ENCODE results near the gene PPTC7. TPM values are rescaled to one million over a fixed set of nuclear protein-coding genes. Genes with fewer than 3 reads are reported as not detected.

PPTC7 gene
- total and polyA plus RNA-seq, 2 of the 8 experiments (the other 6 are each of a cell fraction or from before 2014, with no cell fraction given): 8.1 to 15.9 TPM

GRCh38 chr12:110508071-110508586, 75.0 kb downstream of the PPTC7 start:
- Histone ChIP-seq H2BK15ac (ENCODE audit: low read length) (no peak overlapping the region), H4K20me1 (replicated peaks in 1 of 2; ENCODE audit: control insufficient read depth in 1 of 2, insufficient read depth in 2 of 2, low read length in 2 of 2) (no peaks in the 10 kb centered on the region), H3K36me3 (ENCODE audit: control insufficient read depth in 2 of 4, insufficient read depth in 4 of 4, low read length in 3 of 4) (no peaks in the 10 kb centered on the region), H3K4me3 (ENCODE audit: extremely low read depth in 1 of 4, insufficient read depth in 2 of 4, low read depth in 3 of 4, low read length in 4 of 4) (no peak overlapping the region), H3K27ac (ENCODE audit: low read depth, low read length) (no peak overlapping the region), H3K27me3 (replicated peaks in 1 of 4; ENCODE audit: control insufficient read depth in 3 of 4, extremely low read depth in 1 of 4, insufficient read depth in 3 of 4, low read length in 3 of 4) (peaks cover 0 to 5% (median 2%) of the 10 kb centered on the region in 4 experiments; a peak in 4 of 7 replicates), H3K18ac (ENCODE audit: extremely low read depth, low read length) (no peak overlapping the region), H3K9ac (replicated peaks in 1 of 4; ENCODE audit: extremely low read depth in 1 of 4, low read depth in 3 of 4, low read length in 3 of 4) (no peak overlapping the region), H3K56ac (replicated peaks; ENCODE audit: insufficient read length, low read depth, low read length) (no peak overlapping the region), H2BK12ac (ENCODE audit: low read depth, low read length) (no peak overlapping the region), H3K9me3 (ENCODE audit: insufficient read depth in 2 of 2, low read depth in 1 of 2, low read length in 1 of 2) (no peaks in the 10 kb centered on the region), H4K91ac (replicated peaks; ENCODE audit: insufficient read length, low read length) (no peak overlapping the region), H3K4me2 (ENCODE audit: insufficient read depth in 1 of 2, low read depth in 2 of 2, low read length in 2 of 2) (no peak overlapping the region), H3K4ac (replicated peaks; ENCODE audit: insufficient read length, low read depth, low read length) (no peak overlapping the region), H3K79me2 (ENCODE audit: control insufficient read depth in 1 of 2, insufficient read depth in 2 of 2, low read length in 2 of 2) (no peaks in the 10 kb centered on the region), H4K5ac (ENCODE audit: insufficient read length, low read depth, low read length) (no peak overlapping the region), H3K4me1 (replicated peaks in 1 of 4; ENCODE audit: control insufficient read depth in 3 of 4, insufficient read depth in 4 of 4, low read length in 3 of 4) (no peaks in the 10 kb centered on the region), H3K79me1 (ENCODE audit: low read depth, low read length) (no peaks in the 10 kb centered on the region), H2BK5ac (ENCODE audit: low read depth, low read length) (no peak overlapping the region), H2BK20ac (ENCODE audit: low read length) (no peak overlapping the region), H3K23me2 (ENCODE audit: low read depth, low read length) (no peaks in the 10 kb centered on the region), H2BK120ac (replicated peaks; ENCODE audit: low read depth, low read length) (no peak overlapping the region), H3K14ac (ENCODE audit: insufficient read length) (no peak overlapping the region), H4K8ac (ENCODE audit: extremely low read depth, insufficient read depth, low read length) (no peak overlapping the region), H2AFZ (ENCODE audit: low read length) (no peak overlapping the region), H2AK5ac (ENCODE audit: low read depth, low read length) (no peak overlapping the region), H3K23ac (ENCODE audit: insufficient read length) (no peak overlapping the region)
- FAIRE-seq (no peak), DNase-seq (ENCODE audit: low read depth in 1 of 2, low spot score in 2 of 2) (no peak)
- ChIA-PET CTCF (ENCODE audit: partially characterized antibody) (interaction anchor here (0.8 to 9.3 kb wide), 4 partner anchors 58 to 112 kb away, joined by 3 to 117 read pairs (median 4); partner anchors contain the start of gene ARPC3), POLR2A (ENCODE audit: partially characterized antibody) (no interaction called here)
- WGBS, 2 experiments (ENCODE audit: extremely low coverage in 1 of 2, insufficient coverage in 1 of 2, insufficient read length in 1 of 2, insufficient replicate concordance in 2 of 2, low coverage in 1 of 2, low lambda C conversion rate in 2 of 2, missing lambda C conversion rate in 1 of 2): 89% methylated on average over 4 of the region's 4 CpGs; no CpG with 5 or more reads in 1 of the 2 experiments
- no peak for TF ChIP-seq RBBP5 (IDR thresholded peaks at IDR 0.05; ENCODE audit: borderline replicate concordance, low read depth, low read length)
- TF ChIP-seq TCF12 (IDR thresholded peaks at IDR 0.05; ENCODE audit: low read depth, low read length): no peak
- no peak for TF ChIP-seq PHF8 (conservative IDR thresholded peaks at IDR 0.05; ENCODE audit: low read depth, low read length)
- TF ChIP-seq CEBPB (IDR thresholded peaks at IDR 0.05; ENCODE audit: low read depth, low read length): no peak
- no peak for TF ChIP-seq RXRA (IDR thresholded peaks at IDR 0.05; ENCODE audit: insufficient read depth, low read depth, low read length)
- no peak for TF ChIP-seq SRF (IDR thresholded peaks at IDR 0.05; ENCODE audit: low read depth, low read length)
- TF ChIP-seq NRF1 (IDR thresholded peaks at IDR 0.05; ENCODE audit: low read depth, low read length): no peak
- no peak for TF ChIP-seq TAF1 (IDR thresholded peaks at IDR 0.05; ENCODE audit: low read depth, low read length)
- TF ChIP-seq BRCA1 (IDR thresholded peaks at IDR 0.05; ENCODE audit: low read depth, low read length): no peak
- TF ChIP-seq BCL11A (IDR thresholded peaks at IDR 0.05; ENCODE audit: low read depth in 2 of 2, low read length in 2 of 2): no peak
- TF ChIP-seq ASH2L (IDR thresholded peaks at IDR 0.05; ENCODE audit: low read length): no peak
- no peak for TF ChIP-seq ATF2 (IDR thresholded peaks at IDR 0.05; ENCODE audit: low read length)
- TF ChIP-seq KDM1A (IDR thresholded peaks at IDR 0.05; ENCODE audit: borderline replicate concordance, low read length): no peak
